ENCODE results near the gene SUSD4.

DNA sequence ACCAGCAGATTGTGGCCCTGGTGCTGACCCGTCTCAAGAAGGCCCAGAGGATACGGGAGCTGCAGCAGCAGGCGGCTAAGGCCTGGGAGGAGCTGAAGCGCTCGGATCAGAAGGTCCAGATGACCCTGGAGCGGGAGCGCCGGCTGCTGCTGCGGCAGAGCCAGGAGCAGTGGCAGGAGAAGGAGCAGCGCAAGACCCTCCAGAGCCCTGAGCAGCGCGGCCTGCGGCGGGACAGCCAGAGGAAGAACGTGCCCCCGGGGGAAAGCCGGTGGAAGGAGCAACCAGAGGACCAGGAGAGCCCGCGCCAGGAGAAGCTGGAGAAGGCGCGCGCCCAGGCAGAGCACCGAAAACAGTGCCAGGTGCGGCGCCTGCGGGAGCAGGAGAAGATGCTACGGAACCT, 30.3 kb upstream of the SUSD4 start:
- TF ChIP-seq, protein P1, sequence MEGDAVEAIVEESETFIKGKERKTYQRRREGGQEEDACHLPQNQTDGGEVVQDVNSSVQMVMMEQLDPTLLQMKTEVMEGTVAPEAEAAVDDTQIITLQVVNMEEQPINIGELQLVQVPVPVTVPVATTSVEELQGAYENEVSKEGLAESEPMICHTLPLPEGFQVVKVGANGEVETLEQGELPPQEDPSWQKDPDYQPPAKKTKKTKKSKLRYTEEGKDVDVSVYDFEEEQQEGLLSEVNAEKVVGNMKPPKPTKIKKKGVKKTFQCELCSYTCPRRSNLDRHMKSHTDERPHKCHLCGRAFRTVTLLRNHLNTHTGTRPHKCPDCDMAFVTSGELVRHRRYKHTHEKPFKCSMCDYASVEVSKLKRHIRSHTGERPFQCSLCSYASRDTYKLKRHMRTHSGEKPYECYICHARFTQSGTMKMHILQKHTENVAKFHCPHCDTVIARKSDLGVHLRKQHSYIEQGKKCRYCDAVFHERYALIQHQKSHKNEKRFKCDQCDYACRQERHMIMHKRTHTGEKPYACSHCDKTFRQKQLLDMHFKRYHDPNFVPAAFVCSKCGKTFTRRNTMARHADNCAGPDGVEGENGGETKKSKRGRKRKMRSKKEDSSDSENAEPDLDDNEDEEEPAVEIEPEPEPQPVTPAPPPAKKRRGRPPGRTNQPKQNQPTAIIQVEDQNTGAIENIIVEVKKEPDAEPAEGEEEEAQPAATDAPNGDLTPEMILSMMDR (IDR thresholded peaks at IDR 0.05): no peak
- TF ChIP-seq POLR2A (IDR thresholded peaks at IDR 0.05): no peak
- TF ChIP-seq POLR2AphosphoS5 (IDR thresholded peaks at IDR 0.05): no peak
